ENCODE data around the gene FBXO9. TPM values are rescaled to one million over a fixed set of nuclear protein-coding genes. Genes with fewer than 3 reads are reported as not detected.

Gene FBXO9
- total RNA-seq, 3 donors from 2014 or later: 58.9 to 88.5 (median 68.5) TPM

GRCh38 chr6:53143710-53144109 is 78.5 kb downstream of the FBXO9 start:
- no peaks in the 10 kb centered on the region for H3K36me3 ChIP-seq
- no peaks in the 10 kb centered on the region for H3K4me1 ChIP-seq
- no peak overlapping the region for H3K4me3 ChIP-seq
- TF ChIP-seq POLR2A (IDR thresholded peaks at IDR 0.05) (no peak), POLR2AphosphoS5 (IDR thresholded peaks at IDR 0.05) (no peak), CTCF (IDR thresholded peaks at IDR 0.05) (no peak)
- no peak overlapping the region for H3K27ac ChIP-seq
- H3K9me3 ChIP-seq: no peaks in the 10 kb centered on the region
- H3K27me3 ChIP-seq: no peaks in the 10 kb centered on the region
- intact Hi-C loops (cut with DNase I; ENCODE audit: low total_unique reads): no loop called here
- no peak for DNase-seq (ENCODE audit: low spot score in 2 of 2)

- no peak overlapping the region for H3K4me3 ChIP-seq
- intact Hi-C loops (cut with DNase I; ENCODE audit: low total_unique reads): no loop called here
- TF ChIP-seq CTCF (IDR thresholded peaks at IDR 0.05) (no peak), POLR2A (IDR thresholded peaks at IDR 0.05) (no peak), POLR2AphosphoS5 (IDR thresholded peaks at IDR 0.05) (no peak)
- no peaks in the 10 kb centered on the region for H3K9me3 ChIP-seq
- no peaks in the 10 kb centered on the region for H3K27me3 ChIP-seq
- no peaks in the 10 kb centered on the region for H3K4me1 ChIP-seq
- no peak for DNase-seq (ENCODE audit: low spot score in 2 of 2)
- no peak overlapping the region for H3K27ac ChIP-seq
- H3K36me3 ChIP-seq: no peaks in the 10 kb centered on the region
Observed at GRCh38 chr6:53144802-53145201, 79.6 kb downstream of the FBXO9 start.

- Histone ChIP-seq H3K36me3 (no peaks in the 10 kb centered on the region), H3K4me3 (no peak within 1 kb of the TSS), H3K27me3 (no peaks in the 10 kb centered on the region), H3K4me1 (no peaks in the 10 kb centered on the region), H3K9me3 (no peaks in the 10 kb centered on the region), H3K27ac (no peak within 1 kb of the TSS)
- no peak for TF ChIP-seq POLR2A (IDR thresholded peaks at IDR 0.05)
- TF ChIP-seq CTCF (IDR thresholded peaks at IDR 0.05): no peak
- no peak for DNase-seq (ENCODE audit: low spot score in 2 of 2)
- intact Hi-C loops (cut with DNase I; ENCODE audit: low total_unique reads): no loop called here
Observed at GRCh38 chr6:53148684-53149083, 83.5 kb downstream of the FBXO9 start, which contains the start of gene GCM1. GCM1 (minus strand) TSS chr6:53148841; CDS start chr6:53145632, 3,209 bp downstream.

Other genes starting within 250 kb of the FBXO9 start
- gene GSTA5, start 224.6 kb upstream of the FBXO9 start, total RNA-seq: not detected
- not detected for gene GSTA3, start 155.7 kb upstream of the FBXO9 start, total RNA-seq
- 10 to 100 TPM; 19.3 to 25.9 (median 20.6) TPM for gene GSTA4, start 70.1 kb upstream of the FBXO9 start, total RNA-seq
- gene CILK1, start 3.6 kb upstream of the FBXO9 start, total RNA-seq: 10 to 100 TPM; 15.1 to 27.7 (median 16.6) TPM
- under 1 TPM in 1 of 3 donors, not detected in 2; 0.32 TPM for gene GCM1, start 83.4 kb downstream of the FBXO9 start, total RNA-seq

Measured in breast epithelium (tissue), 4 donors.